Esophagus muscularis mucosa (tissue), 4 donors: Measurements from ENCODE around the gene SAMD5.

Experiments
- EP300 ChIP-seq: sonication (generic); formaldehyde crosslinking; IDR thresholded peaks from one replicate; pipeline ENCODE4 v1.6.1; 2017; ENCODE audit warnings: antibody characterized with exemption
- POLR2A ChIP-seq: fragments of 450-650 bp; IDR thresholded peaks from one replicate; pipeline ENCODE4 v1.6.1; 2017; ENCODE audit warnings: antibody characterized with exemption, moderate library complexity, mild to moderate bottlenecking, low read depth
- POLR2AphosphoS5 ChIP-seq, 2 donors: sonication (generic); formaldehyde crosslinking; IDR thresholded peaks; one replicate each; pipeline ENCODE4 v1.6.1; 2017; ENCODE audit warnings: antibody characterized with exemption in 2 of 2
- TF ChIP-seq, protein P1 (sequence below), 3 experiments: fragments of 200-600 bp in 2 of 3; fragments of 450-650 bp in 1 of 3; sonication (generic) in 2 of 3; IDR thresholded peaks; one replicate each; pipeline ENCODE4 v1.5.1; 2017 to 2019; ENCODE audit warnings: antibody characterized with exemption in 3 of 3, mild to moderate bottlenecking in 2 of 3, moderate library complexity in 1 of 3

DNA sequence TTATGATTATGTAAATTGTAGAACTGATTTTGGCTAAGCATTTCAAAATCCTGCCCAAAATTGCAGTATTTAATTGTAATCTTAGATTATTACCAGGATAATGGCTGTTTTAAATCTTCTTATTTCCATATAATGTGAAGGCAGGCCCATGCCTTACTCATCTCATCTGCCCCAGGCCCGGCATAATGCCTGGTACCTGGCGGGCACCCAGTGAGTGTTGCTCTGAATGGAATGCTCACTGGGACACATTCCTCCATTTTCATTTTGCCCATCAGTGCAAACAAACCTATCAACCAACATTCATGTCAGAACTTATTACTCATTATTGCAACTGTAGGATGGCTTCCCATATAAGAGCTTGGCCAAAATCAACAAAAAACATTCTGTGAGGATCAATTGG lies 22.8 kb downstream of the SAMD5 start:
- TF ChIP-seq POLR2A, result no peak
- TF ChIP-seq, protein P1, sequence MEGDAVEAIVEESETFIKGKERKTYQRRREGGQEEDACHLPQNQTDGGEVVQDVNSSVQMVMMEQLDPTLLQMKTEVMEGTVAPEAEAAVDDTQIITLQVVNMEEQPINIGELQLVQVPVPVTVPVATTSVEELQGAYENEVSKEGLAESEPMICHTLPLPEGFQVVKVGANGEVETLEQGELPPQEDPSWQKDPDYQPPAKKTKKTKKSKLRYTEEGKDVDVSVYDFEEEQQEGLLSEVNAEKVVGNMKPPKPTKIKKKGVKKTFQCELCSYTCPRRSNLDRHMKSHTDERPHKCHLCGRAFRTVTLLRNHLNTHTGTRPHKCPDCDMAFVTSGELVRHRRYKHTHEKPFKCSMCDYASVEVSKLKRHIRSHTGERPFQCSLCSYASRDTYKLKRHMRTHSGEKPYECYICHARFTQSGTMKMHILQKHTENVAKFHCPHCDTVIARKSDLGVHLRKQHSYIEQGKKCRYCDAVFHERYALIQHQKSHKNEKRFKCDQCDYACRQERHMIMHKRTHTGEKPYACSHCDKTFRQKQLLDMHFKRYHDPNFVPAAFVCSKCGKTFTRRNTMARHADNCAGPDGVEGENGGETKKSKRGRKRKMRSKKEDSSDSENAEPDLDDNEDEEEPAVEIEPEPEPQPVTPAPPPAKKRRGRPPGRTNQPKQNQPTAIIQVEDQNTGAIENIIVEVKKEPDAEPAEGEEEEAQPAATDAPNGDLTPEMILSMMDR (IDR thresholded peaks at IDR 0.05), result no peak
- no peak for TF ChIP-seq POLR2AphosphoS5 (IDR thresholded peaks at IDR 0.05)
- TF ChIP-seq EP300, result no peak
